Jurkat, Clone E6-1 (cell line): ENCODE measurements around the gene STUM.

Experiments
- DNase-seq: peaks from one replicate; pipeline ENCODE4 v3.0.0-alpha.2; 2011; ENCODE audit warnings: low read depth, low spot score
- H3K4me3 ChIP-seq: 2 replicates; pipeline ENCODE4 v1.5.1; 2011; ENCODE audit warnings: mild to moderate bottlenecking, low read length, control low read depth, moderate library complexity

Gene STUM

GRCh38 chr1:226575739-226576378 lies 27.3 kb downstream of the STUM start:
- DNase-seq: peak; percentile 11
- no peak overlapping the region for H3K4me3 ChIP-seq

GRCh38 chr1:226576601-226577000 lies 28.0 kb downstream of the STUM start:
- H3K4me3 ChIP-seq: no peak overlapping the region
- DNase-seq: no peak

GRCh38 chr1:226577401-226578180 lies 29.0 kb downstream of the STUM start:
- no peak for DNase-seq
- H3K4me3 ChIP-seq: no peak overlapping the region

GRCh38 chr1:226578946-226579578 lies 30.5 kb downstream of the STUM start:
- no peak overlapping the region for H3K4me3 ChIP-seq
- DNase-seq: no peak

GRCh38 chr1:226579781-226580323 lies 31.3 kb downstream of the STUM start:
- no peak for DNase-seq

GRCh38 chr1:226580625-226581270 lies 32.2 kb downstream of the STUM start:
- no peak for DNase-seq
- H3K4me3 ChIP-seq: no peak overlapping the region

More at GRCh38 chr1:226579781-226580323, 31.3 kb downstream of the STUM start:
- H3K4me3 ChIP-seq: no peak overlapping the region

- no peak for DNase-seq
- no peak overlapping the region for H3K4me3 ChIP-seq
Observed at GRCh38 chr1:226581650-226582330, 33.2 kb downstream of the STUM start.

- DNase-seq: no peak
Observed at GRCh38 chr1:226582966-226583365, 34.4 kb downstream of the STUM start.

GRCh38 chr1:226584164-226584563 lies 35.6 kb downstream of the STUM start:
- no peak overlapping the region for H3K4me3 ChIP-seq
- peak; percentile 44 for DNase-seq

More at GRCh38 chr1:226582966-226583365, 34.4 kb downstream of the STUM start:
- no peak overlapping the region for H3K4me3 ChIP-seq

GRCh38 chr1:226586116-226586515 lies 37.6 kb downstream of the STUM start:
- no peak for DNase-seq
- no peak overlapping the region for H3K4me3 ChIP-seq

GRCh38 chr1:226586650-226587422 lies 38.3 kb downstream of the STUM start:
- DNase-seq: no peak
- no peak overlapping the region for H3K4me3 ChIP-seq

GRCh38 chr1:226588484-226588883 lies 39.9 kb downstream of the STUM start:
- no peak overlapping the region for H3K4me3 ChIP-seq
- DNase-seq: no peak

- DNase-seq: no peak
- H3K4me3 ChIP-seq: no peak overlapping the region
Observed at GRCh38 chr1:226589008-226589733, 40.6 kb downstream of the STUM start.

GRCh38 chr1:226590614-226591013 lies 42.0 kb downstream of the STUM start:
- no peak for DNase-seq
- H3K4me3 ChIP-seq: no peak overlapping the region

GRCh38 chr1:226593541-226593940 lies 45.0 kb downstream of the STUM start:
- DNase-seq: no peak
- no peak overlapping the region for H3K4me3 ChIP-seq

- no peak for DNase-seq
- H3K4me3 ChIP-seq: no peak overlapping the region
Observed at GRCh38 chr1:226596531-226597165, 48.1 kb downstream of the STUM start.
